ENCODE results near the gene JMJD8. TPM values are rescaled to one million over a fixed set of nuclear protein-coding genes. Genes with fewer than 3 reads are reported as not detected.

The JMJD8 gene
- polyA plus RNA-seq, 1 donor (not counting 4 experiments of a cell fraction or from before 2014, with no cell fraction given), result 20.1 TPM

DNA sequence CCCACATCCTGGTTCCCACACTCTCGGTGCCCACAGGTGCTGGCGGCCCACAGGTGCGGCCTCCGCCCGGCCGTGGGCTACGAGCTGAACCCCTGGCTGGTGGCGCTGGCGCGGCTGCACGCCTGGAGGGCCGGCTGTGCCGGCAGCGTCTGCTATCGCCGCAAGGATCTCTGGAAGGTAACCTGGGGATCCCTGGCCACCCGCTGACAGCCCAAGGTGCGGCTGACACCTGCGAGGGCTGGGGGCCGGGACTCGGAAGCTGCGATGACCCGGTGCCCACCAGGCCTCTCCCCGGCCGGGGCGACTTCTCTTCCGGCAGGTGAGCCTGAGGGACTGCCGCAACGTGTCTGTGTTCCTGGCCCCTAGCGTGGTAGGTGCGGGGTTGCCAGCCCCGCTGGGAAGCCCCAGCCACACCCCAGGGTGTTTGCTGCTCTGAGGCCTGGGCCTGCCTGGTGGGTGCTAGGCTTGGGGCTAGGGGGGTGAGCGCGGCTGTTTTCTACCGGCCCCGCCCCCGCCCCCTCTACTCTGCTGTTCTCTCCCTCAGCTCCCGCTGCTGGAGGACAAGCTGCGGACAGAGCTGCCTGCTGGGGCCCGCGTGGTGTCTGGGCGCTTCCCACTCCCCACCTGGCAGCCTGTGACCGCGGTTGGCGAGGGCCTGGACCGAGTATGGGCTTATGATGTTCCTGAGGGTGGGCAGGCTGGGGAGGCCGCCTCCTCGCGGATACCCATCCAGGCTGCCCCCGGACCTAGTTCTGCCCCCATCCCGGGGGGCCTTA, 37.8 kb upstream of the JMJD8 start:
- H3K27me3 ChIP-seq (ENCODE audit: control insufficient read depth, extremely low read depth, insufficient read depth, low read length), result no peaks in the 10 kb centered on the region
- no peak overlapping the region for H3K27ac ChIP-seq (ENCODE audit: control insufficient read depth, insufficient read depth, low read length)
- dilution Hi-C loops (cut with MboI; ENCODE audit: extremely low pct_ligation_motif_present, low sequenced_read_pairs), result no loop called here
- DNase-seq (ENCODE audit: low read depth, low spot score) (no peak), FAIRE-seq (no peak)
- H3K9ac ChIP-seq (ENCODE audit: control insufficient read depth, extremely low read depth, insufficient read depth, low read length), result no peak overlapping the region
- H2AFZ ChIP-seq (ENCODE audit: control insufficient read depth, low read length), result no peak overlapping the region
- H3K9me3 ChIP-seq (ENCODE audit: control insufficient read depth, low read depth, low read length), result no peaks in the 10 kb centered on the region
- peaks cover 2% of the 10 kb centered on the region for H3K9me1 ChIP-seq (ENCODE audit: control insufficient read depth, extremely low read depth, insufficient read depth, low read length)
- peaks cover 15% of the 10 kb centered on the region for H3K4me1 ChIP-seq (ENCODE audit: control insufficient read depth, extremely low read depth, insufficient read depth, low read length)
- TF ChIP-seq EZH2 (IDR thresholded peaks at IDR 0.05; ENCODE audit: low read length), result no peak
- TF ChIP-seq, protein P1, sequence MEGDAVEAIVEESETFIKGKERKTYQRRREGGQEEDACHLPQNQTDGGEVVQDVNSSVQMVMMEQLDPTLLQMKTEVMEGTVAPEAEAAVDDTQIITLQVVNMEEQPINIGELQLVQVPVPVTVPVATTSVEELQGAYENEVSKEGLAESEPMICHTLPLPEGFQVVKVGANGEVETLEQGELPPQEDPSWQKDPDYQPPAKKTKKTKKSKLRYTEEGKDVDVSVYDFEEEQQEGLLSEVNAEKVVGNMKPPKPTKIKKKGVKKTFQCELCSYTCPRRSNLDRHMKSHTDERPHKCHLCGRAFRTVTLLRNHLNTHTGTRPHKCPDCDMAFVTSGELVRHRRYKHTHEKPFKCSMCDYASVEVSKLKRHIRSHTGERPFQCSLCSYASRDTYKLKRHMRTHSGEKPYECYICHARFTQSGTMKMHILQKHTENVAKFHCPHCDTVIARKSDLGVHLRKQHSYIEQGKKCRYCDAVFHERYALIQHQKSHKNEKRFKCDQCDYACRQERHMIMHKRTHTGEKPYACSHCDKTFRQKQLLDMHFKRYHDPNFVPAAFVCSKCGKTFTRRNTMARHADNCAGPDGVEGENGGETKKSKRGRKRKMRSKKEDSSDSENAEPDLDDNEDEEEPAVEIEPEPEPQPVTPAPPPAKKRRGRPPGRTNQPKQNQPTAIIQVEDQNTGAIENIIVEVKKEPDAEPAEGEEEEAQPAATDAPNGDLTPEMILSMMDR (optimal IDR thresholded peaks at IDR 0.05 in 1 of 3, IDR thresholded peaks at IDR 0.05 in 1 of 3, conservative IDR thresholded peaks at IDR 0.05 in 1 of 3; ENCODE audit: extremely low read depth in 1 of 3, insufficient read depth in 2 of 3, low read length in 3 of 3), result no peak
- peak overlapping the region; percentile 76 for H3K4me2 ChIP-seq (ENCODE audit: control insufficient read depth, extremely low read depth, insufficient read depth, low read depth, low read length)
- peak overlapping the region; percentile 51 to 83 (median 81) for H3K4me3 ChIP-seq (ENCODE audit: control insufficient read depth in 2 of 3, extremely low read depth in 1 of 3, insufficient read depth in 2 of 3, low read depth in 1 of 3, low read length in 3 of 3)
- H3K79me2 ChIP-seq (ENCODE audit: control insufficient read depth, insufficient read depth, low read length), result peaks cover under 1% of the 10 kb centered on the region
- peaks cover 0 to 1% of the 10 kb centered on the region in 2 experiments for H3K36me3 ChIP-seq (ENCODE audit: control insufficient read depth in 2 of 2, extremely low read depth in 1 of 2, insufficient read depth in 2 of 2, low read length in 2 of 2)
- peaks cover 3% of the 10 kb centered on the region for H4K20me1 ChIP-seq (ENCODE audit: control insufficient read depth, extremely low read depth, insufficient read depth, low read length)

DNA sequence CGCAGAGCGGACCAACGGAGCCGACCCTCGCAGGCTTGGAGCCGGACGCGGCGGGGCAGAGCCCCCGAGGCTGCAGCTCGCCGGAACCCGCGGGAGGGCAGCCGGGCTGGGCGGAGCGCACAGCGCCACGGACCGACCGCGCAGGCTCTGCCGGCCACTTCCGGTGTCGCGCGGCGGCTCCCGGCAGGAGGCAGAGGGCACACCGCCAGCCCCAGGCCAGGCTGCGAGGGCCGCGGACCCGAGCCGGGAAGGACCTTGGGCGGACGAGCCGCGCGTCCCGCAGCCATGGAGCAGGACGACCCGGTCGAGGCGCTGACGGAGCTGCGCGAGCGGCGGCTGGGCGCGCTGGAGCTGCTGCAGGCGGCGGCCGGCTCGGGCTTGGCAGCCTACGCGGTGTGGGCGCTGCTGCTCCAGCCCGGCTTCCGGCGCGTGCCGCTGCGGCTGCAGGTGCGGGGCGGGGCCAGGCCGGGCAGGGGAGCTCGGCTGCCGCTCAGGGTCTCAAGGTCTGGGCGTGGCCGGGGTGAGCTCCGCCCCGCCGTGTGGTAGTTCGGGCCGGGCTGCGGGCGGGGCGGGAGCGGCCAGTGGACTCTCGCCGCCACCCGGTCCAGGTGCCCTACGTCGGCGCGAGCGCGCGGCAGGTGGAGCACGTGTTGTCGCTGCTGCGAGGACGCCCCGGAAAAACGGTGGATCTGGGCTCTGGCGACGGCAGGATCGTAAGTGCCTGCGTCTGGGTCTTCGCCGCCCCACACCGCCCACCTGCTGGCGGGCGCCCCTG, 37.0 kb upstream of the JMJD8 start, which contains the start of gene ANTKMT:
Gene ANTKMT (plus strand): TSS at position 157 of the 775 bp plus-strand sequence. CDS start 129 bp downstream, at position 286.
- peak within 1 kb of the TSS; percentile 73 for H2AFZ ChIP-seq (ENCODE audit: control insufficient read depth, low read length)

More for the DNA sequence above, 37.0 kb upstream of the JMJD8 start, which contains the start of gene ANTKMT:
- Histone ChIP-seq H3K36me3 (ENCODE audit: control insufficient read depth in 2 of 2, extremely low read depth in 1 of 2, insufficient read depth in 2 of 2, low read length in 2 of 2) (peaks cover 0 to 1% of the 10 kb centered on the region in 2 experiments), H3K9me3 (ENCODE audit: control insufficient read depth, low read depth, low read length) (no peaks in the 10 kb centered on the region), H3K27me3 (ENCODE audit: control insufficient read depth, extremely low read depth, insufficient read depth, low read length) (no peaks in the 10 kb centered on the region), H3K4me2 (ENCODE audit: control insufficient read depth, extremely low read depth, insufficient read depth, low read depth, low read length) (peak within 1 kb of the TSS; percentile 76), H3K27ac (ENCODE audit: control insufficient read depth, insufficient read depth, low read length) (peak within 1 kb of the TSS; percentile 66), H3K4me3 (ENCODE audit: control insufficient read depth in 2 of 3, extremely low read depth in 1 of 3, insufficient read depth in 2 of 3, low read depth in 1 of 3, low read length in 3 of 3) (peak within 1 kb of the TSS; percentile 60 to 83 (median 81)), H3K4me1 (ENCODE audit: control insufficient read depth, extremely low read depth, insufficient read depth, low read length) (peaks cover 15% of the 10 kb centered on the region), H3K79me2 (ENCODE audit: control insufficient read depth, insufficient read depth, low read length) (peaks cover 7% of the 10 kb centered on the region), H4K20me1 (ENCODE audit: control insufficient read depth, extremely low read depth, insufficient read depth, low read length) (peaks cover 5% of the 10 kb centered on the region), H3K9me1 (ENCODE audit: control insufficient read depth, extremely low read depth, insufficient read depth, low read length) (peaks cover 2% of the 10 kb centered on the region), H3K9ac (ENCODE audit: control insufficient read depth, extremely low read depth, insufficient read depth, low read length) (peak within 1 kb of the TSS; percentile 79)
- dilution Hi-C loops (cut with MboI; ENCODE audit: extremely low pct_ligation_motif_present, low sequenced_read_pairs), result no loop called here
- DNase-seq (ENCODE audit: low read depth, low spot score), result no peak
- no peak for FAIRE-seq
- TF ChIP-seq EZH2 (IDR thresholded peaks at IDR 0.05; ENCODE audit: low read length), result no peak
- TF ChIP-seq, protein P1 (optimal IDR thresholded peaks at IDR 0.05 in 1 of 3, IDR thresholded peaks at IDR 0.05 in 1 of 3, conservative IDR thresholded peaks at IDR 0.05 in 1 of 3; ENCODE audit: extremely low read depth in 1 of 3, insufficient read depth in 2 of 3, low read length in 3 of 3), result no peak

Measured in keratinocyte (primary cell).